NCI-H1092 (cell line): ENCODE data around the gene KIF21B.
"Not testable (repeated sequence)": the region's sequence is repeated elsewhere in the genome, so short reads cannot be mapped to it uniquely, and the experiment has no call there.

ENCODE experiments used
- DNase-seq: peaks from one replicate; lab custom pipeline; 2025; lab: John Stamatoyannopoulos, UW

KIF21B gene

DNA sequence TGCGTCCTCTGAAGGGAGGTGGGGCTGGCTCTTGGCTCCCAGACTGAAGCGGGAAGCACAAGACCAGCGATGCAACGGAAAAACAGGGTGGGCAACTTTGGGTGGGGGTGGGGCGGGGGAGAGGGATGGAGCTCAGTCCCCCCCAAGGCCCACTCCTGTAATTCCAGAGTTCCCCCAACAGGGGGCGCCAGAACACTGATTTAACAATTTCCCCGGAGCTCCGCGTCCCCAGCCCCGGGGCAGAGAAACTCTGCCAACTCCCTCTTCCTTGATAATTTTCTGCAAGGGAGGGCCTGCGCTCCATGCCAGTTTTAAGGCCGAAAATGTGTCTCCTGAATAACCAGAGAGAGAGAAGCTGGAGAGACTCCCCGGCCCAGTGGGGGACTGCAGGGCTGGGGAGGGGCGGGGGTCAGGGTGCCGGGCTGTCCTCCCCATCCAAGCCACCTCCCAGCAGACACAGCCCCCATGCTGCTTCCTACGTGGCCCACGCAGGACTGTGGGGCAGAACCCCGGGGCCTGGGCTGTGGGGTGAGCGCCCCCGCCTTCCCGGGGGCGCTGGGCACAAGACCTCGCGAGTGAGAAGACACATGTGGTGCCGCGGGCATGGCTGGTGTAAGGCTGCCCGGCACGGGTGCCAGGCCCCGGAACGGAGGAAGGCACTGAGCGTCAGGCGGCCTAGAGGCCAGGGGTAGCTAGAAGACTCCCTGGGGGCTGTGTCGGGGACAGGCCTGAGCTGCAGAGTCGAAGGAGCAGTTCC lies 51.4 kb downstream of the KIF21B start:
- DNase-seq: peak; percentile 71

GRCh38 chr1:200971428-200971903 lies 52.0 kb downstream of the KIF21B start:
- no peak for DNase-seq

- no peak for DNase-seq
Measured at GRCh38 chr1:200970771-200971427, 52.6 kb downstream of the KIF21B start.

GRCh38 chr1:200969726-200970561 lies 53.6 kb downstream of the KIF21B start:
- no peak for DNase-seq

GRCh38 chr1:200968469-200969410 lies 54.8 kb downstream of the KIF21B start:
- DNase-seq: no peak

DNA sequence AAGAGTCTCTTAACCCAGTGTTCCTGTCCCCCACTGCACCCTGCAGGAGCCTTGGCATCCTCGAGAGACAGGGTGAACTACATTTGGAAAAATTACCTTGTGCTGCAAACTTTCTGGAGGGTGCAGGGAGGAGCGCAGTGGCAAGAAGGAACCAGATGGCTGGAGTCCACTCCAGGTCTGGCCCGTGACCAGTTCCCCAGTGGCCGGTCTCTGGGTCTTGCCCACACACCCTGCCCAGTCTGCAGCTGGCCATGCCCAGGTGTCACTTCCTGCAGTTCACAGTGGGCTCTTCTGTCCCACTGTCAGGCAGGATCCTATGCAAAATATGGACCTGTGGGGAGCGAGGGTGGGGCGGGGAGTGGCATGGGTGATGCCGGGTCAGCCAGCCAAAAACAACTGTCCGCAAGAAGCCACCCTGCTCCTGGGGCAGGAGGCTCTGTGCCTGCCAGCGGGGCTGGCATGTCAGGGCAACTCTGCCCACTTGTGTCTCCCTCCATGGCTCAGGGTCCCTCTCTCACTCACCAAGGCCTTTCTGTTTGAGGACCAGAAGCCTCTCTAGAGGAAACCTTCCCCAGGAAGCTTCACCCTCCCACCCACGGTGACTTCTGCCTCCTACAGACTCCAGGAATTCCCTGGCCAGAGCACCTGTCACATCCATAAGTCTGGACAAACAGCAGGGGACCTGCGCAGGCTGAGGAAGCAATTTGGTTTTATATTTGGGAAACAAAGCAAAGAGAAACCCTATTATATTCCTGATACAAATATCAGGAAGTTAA lies 55.6 kb downstream of the KIF21B start:
- no peak for DNase-seq

DNA sequence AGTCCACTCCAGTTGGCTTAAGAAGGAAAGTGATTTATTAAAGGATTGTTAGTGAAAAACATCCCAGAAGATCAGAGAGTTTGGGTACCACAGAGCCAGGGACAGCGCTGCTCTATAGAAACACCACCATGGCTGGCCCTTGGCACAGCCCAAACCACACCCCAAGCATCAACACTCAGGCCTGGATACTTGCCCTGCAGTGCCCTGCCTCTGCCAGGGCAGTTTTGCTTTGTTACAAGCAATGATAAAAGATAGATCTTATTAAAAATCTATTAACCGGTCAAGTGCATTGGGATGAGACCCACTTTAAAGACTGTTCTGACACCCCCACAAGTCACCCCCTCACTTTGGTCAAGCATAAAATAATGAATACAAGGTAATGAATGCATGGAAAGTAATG lies 56.6 kb downstream of the KIF21B start:
- DNase-seq: no peak

GRCh38 chr1:200965111-200965805 lies 58.3 kb downstream of the KIF21B start:
- DNase-seq: no peak

GRCh38 chr1:200963888-200964287 lies 59.6 kb downstream of the KIF21B start:
- not testable (repeated sequence) for DNase-seq

DNA sequence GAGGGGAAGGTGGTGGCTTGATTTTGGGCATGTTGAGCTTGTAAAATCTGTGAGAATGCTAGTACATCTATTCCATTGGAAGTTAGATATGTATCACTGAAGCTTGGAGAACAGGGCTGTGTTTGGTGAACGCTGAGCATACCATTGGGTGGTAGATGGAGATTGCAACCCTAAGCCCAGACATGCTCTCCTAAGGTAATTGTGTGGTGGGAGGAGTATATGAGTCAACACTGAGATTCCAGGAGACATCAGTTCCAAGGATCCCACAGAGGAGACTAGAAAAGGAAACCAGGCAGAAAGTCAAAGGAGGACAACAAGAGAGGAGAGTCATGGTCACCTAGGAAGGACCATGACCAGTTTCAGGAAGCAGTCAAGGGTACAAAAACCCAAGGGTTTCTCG lies 60.4 kb downstream of the KIF21B start:
- no peak for DNase-seq

DNA sequence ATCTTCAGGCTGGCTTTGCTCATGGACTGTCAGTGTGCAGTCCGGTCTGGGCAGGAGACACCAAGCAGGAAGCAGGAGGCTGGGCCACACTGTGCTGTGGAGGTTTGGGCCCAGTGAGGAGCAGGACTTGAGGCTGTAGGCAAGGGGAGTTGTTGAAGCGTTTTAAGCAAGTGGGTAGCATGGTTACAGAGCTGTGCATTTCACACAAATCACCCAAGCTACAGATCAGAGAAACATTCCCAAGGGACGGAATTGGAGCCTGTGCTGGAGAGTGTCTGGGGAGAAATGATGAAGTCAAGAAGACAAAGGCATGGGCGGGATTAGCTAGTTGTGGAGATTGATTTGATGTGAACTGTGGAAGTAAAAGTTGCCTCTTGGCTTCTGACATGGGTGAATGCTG lies 60.9 kb downstream of the KIF21B start:
- DNase-seq: no peak

DNA sequence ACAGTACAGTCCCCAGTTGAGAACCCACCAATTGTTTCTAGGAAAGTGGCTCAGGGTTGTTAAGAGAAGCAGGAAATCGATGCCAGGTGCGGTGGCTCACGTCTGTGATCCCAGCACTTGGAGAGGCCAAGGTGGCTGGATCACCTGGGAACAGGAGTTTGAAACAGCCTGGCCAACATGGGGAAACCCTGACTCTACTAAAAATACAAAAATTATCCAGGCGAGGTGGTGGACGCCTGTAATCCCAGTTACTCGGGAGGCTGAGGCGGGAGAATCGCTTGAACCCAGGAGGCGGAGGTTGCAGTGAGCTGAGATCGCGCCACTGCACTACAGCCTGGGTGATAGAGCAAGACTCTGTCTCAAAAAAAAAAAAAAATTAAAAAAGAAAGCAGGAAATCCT lies 61.4 kb downstream of the KIF21B start:
- DNase-seq: not testable (repeated sequence)

GRCh38 chr1:200960948-200961340 lies 62.6 kb downstream of the KIF21B start:
- no peak for DNase-seq

DNA sequence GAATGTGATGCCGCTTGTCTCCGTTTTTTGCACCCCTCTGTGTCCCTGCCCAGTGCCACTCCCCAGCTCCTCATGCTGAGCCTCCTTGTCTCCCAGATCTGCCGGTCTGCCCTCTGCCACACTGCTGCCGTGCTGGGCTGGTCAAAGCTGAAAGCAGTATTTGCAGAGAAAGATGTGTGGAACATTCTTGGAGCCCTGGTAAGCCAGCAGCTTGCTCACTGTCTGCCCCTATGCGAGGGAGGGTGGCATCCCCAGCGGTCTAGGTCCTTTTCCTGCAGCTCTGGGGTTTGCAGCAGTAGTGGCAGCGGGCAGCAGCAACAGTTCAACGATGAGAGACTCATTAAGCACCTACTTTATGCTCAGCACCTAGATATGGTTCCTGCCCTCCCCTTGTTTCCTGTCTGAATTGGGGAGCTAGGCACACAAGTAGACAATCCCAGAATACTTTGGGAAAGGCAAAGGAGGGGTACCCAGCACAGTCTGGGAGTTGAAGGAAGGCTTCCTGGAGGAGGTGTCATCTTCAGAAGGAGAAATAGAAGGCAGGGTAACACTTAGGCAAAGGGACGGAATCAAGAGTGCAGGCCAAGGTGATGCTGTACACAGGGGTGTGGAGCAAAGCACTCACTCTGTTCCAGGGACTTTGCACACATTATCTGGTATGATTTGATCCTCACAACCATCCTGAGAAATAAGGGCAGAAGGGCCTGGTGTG lies 63.1 kb downstream of the KIF21B start:
- no peak for DNase-seq

DNA sequence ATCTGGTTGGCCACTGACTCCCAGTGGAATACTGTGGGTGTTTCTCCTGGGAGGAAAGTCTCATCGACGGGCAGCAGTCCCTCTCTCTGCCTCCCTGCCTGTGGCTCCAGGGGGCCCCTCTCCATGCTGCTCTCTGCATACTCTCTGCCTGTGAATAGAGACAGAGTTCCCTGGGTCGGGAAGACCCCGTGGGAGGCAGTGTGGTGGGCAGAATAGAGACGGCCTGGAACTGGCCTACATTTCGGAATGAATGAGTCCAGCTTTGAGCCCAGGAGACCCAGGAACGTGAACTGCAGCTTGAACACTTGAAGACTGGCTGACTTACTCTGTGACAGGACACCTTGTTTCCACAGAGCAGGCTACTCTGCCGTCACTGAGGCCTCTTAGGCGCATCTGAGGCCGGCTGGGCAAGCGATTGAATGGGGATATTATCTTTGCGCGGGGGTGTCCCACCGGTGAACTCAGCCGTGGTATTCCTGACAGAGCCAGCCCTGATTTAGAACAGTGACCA lies 64.0 kb downstream of the KIF21B start:
- no peak for DNase-seq

- no peak for DNase-seq
Measured at GRCh38 chr1:200958597-200958996, 64.9 kb downstream of the KIF21B start.

GRCh38 chr1:200954434-200954833 lies 69.1 kb downstream of the KIF21B start:
- DNase-seq: no peak

GRCh38 chr1:200951016-200951415 lies 72.5 kb downstream of the KIF21B start:
- DNase-seq: no peak

DNA sequence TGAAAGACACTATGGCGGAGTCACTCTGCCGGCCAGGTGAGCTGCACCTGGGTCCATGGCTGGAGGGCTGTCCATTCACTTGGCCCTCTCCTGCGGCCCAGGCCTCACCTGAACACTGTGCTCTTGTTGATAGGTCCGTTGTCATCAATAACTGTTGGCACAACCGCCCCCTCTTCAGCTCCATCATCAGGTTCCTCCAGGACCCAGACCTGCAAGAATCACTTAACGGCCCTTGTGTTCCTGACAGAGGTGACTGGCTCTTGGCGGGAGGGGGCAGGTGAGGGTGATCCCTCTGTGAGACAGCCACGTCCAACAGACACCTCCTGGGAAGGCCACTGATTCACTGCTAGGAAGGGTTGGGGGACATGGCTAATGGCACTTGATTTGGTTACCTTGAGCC lies 73.9 kb downstream of the KIF21B start:
- DNase-seq: no peak
